T1000 (cell line): ENCODE results near the gene SLC29A4.

ENCODE experiments used
- DNase-seq: peaks from one replicate; lab custom pipeline; 2025; ENCODE audit warnings: mixed read lengths; lab: John Stamatoyannopoulos, UW

The SLC29A4 gene

GRCh38 chr7:5324961-5325360 lies 42.2 kb downstream of the SLC29A4 start:
- DNase-seq, result no peak

GRCh38 chr7:5330288-5330687 lies 47.5 kb downstream of the SLC29A4 start:
- DNase-seq, result no peak

GRCh38 chr7:5332579-5332978 lies 49.8 kb downstream of the SLC29A4 start:
- no peak for DNase-seq

GRCh38 chr7:5333121-5334045 lies 50.6 kb downstream of the SLC29A4 start:
- no peak for DNase-seq

GRCh38 chr7:5334671-5335070 lies 51.9 kb downstream of the SLC29A4 start:
- DNase-seq, result no peak

- no peak for DNase-seq
Measured at GRCh38 chr7:5337047-5337446, 54.3 kb downstream of the SLC29A4 start.

GRCh38 chr7:5339955-5340354 lies 57.2 kb downstream of the SLC29A4 start:
- DNase-seq, result no peak

GRCh38 chr7:5342631-5343030 lies 59.9 kb downstream of the SLC29A4 start:
- DNase-seq, result no peak

- no peak for DNase-seq
Measured at GRCh38 chr7:5343884-5344283, 61.1 kb downstream of the SLC29A4 start.

- DNase-seq, result no peak
Measured at GRCh38 chr7:5344342-5344741, 61.6 kb downstream of the SLC29A4 start.

- no peak for DNase-seq
Measured at GRCh38 chr7:5345171-5345570, 62.4 kb downstream of the SLC29A4 start.

GRCh38 chr7:5345671-5346070 lies 62.9 kb downstream of the SLC29A4 start:
- DNase-seq, result no peak

- no peak for DNase-seq
Measured at GRCh38 chr7:5348134-5349004, 65.6 kb downstream of the SLC29A4 start.

- DNase-seq, result no peak
Measured at GRCh38 chr7:5349005-5349380, 66.2 kb downstream of the SLC29A4 start.

- no peak for DNase-seq
Measured at GRCh38 chr7:5349437-5350173, 66.9 kb downstream of the SLC29A4 start.

- DNase-seq, result no peak
Measured at GRCh38 chr7:5350174-5350463, 67.4 kb downstream of the SLC29A4 start.

GRCh38 chr7:5350600-5351385 lies 68.0 kb downstream of the SLC29A4 start:
- no peak for DNase-seq

GRCh38 chr7:5351507-5352265 lies 68.9 kb downstream of the SLC29A4 start:
- no peak for DNase-seq

GRCh38 chr7:5352440-5353010 lies 69.8 kb downstream of the SLC29A4 start:
- no peak for DNase-seq

- no peak for DNase-seq
Measured at GRCh38 chr7:5354460-5355232, 71.9 kb downstream of the SLC29A4 start.
